Stimulated activated naive CD8-positive, alpha-beta T cell treated with anti-CD3 and anti-CD28 coated beads, Interleukin-15, amount 100 ng/mL, for 72 hours (primary cell): Measurements from ENCODE around the gene MAB21L4.
A peak's percentile ranks its signal among the peaks of the same experiment; 100 is the strongest.

ENCODE experiments used
- ATAC-seq: fragments of 150-1000 bp; cut with Tn5 transposase; 2 replicates; pipeline ENCODE4 v1.10.0; 2021; ENCODE audit warnings: mild to moderate bottlenecking, moderate library complexity
- DNase-seq, 2 donors: peaks; one replicate each; pipeline ENCODE4 v3.0.0; 2021 to 2022
- H3K27ac Mint-ChIP-seq, 2 donors: one replicate each; pipeline ENCODE4 v1.8.0; 2022; ENCODE audit warnings: mild to moderate bottlenecking in 2 of 2, mixed read lengths in 2 of 2, moderate library complexity in 2 of 2
- H3K27me3 Mint-ChIP-seq: one replicate; pipeline ENCODE4 v1.8.0; 2022; ENCODE audit warnings: mixed read lengths
- H3K4me1 Mint-ChIP-seq: one replicate; pipeline ENCODE4 v1.8.0; 2022; ENCODE audit warnings: mild to moderate bottlenecking, mixed read lengths
- H3K4me3 Mint-ChIP-seq, 2 donors: one replicate each; pipeline ENCODE4 v1.8.0; 2022; ENCODE audit warnings: mild to moderate bottlenecking in 2 of 2, mixed read lengths in 2 of 2, moderate library complexity in 1 of 2
- H3K9me3 Mint-ChIP-seq, 2 donors: one replicate each; pipeline ENCODE4 v1.8.0; 2022; ENCODE audit warnings: mixed read lengths in 2 of 2

The MAB21L4 gene

DNA sequence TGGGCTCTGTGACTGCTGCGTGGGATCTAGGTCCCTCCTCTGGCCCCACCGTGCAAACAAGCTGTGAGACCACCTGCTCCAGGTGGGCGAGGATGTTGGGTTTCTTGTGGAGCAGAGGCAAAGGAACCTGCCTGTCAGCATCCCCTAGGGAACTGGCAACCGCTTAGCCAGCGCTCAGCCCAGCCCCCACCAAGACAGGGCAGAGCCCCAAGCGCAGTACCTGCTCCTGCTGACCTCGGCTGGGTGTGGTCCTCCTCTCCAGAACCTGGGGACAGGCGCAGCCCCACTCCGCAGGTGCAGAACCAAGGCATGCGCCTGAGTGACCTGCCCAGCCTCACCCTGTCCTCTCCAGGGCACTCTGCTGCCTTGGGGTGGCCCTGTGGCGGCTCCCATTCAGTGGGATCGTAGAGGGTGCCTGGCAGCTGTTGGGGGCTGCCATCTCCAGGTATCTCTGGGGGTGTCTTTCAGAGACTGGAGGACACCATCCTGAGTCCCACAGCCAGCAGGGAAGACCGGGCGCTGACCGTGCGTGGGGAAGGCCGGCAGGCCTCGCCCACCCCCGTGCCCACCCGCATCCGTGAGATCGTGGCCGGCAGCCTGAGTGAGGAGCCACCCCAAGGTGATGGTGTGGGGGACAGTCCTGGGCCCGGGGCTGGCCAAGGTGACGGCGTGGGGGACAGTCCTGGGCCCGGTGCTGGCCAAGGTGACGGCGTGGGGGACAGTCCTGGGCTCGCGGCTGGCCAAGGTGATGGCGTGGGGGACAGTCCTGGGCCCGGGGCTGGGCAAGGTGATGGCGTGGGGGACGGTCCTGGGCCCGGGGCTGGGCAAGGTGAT is 22.5 kb upstream of the MAB21L4 start:
- Mint-ChIP-seq H3K27me3 (peaks cover 39% of the 10 kb centered on the region), H3K4me3 (no peak overlapping the region), H3K4me1 (peaks cover 5% of the 10 kb centered on the region), H3K27ac (peak overlapping the region in 1 of 2 donors; percentile 34), H3K9me3 (no peaks in the 10 kb centered on the region)
- DNase-seq = no peak
- ATAC-seq = no peak

DNA sequence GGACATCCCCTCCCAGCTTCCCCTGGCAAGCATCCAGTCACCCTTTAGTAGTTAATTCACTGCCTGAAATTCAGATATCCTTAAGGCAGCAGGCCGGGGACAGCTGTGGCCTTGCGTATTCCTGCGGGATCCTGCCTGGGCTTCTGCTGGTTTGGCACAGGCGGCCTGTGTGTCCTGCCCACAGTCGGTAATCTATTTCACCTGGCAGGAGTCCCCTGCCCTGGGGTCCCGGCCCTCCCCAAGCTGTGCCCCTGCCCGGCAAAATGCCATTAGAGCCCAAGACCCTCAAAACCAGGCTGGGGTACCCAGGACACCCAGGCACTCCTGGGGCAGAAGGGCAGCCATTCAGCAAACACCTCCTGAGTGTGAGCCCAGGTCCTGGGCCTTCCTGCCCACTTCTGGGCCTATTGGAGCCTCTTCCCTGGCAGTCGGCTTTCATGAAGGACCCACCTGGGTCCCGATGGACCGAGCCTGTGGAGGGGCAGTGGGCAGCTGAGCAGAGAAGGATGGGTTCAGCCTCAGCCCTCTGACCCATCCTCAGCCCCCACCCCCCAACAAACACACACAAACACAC is 21.8 kb upstream of the MAB21L4 start:
- H3K27me3 Mint-ChIP-seq = peaks cover 46% of the 10 kb centered on the region
- DNase-seq = no peak

DNA sequence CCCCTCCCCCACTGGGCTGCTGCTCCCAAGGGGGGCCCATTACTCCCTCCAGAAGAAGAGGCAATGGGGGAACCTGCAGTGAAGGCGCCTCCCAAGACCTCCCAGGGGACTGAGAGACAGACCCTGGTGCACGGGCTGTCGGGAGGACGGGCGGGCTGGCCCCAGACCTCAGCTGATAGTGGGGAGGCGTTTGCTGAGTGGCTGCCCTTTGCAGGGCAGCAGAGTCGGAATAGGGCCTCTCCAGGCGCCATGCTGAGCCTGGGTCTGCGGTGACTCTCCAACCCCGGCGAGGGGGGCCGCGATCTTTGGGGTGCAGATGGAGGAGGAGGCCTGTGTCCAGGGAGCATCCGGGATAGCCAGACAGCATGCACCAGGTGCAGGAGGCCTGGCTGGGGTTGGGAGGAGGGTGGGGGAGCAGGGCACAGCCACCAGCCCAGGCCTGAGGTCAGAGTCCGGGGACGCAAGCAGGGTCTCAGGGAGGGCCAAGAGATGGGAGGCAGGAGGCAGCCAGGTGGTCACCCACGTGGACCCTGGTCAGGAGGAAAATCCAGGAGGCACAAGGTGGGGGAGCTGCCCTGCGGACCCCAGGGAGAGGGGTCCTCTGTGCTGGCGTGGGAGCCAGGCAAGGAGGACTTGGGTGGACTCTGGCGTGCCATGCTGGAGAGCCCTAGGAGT is 21.2 kb upstream of the MAB21L4 start:
- DNase-seq = no peak
- no peak for ATAC-seq
- no peaks in the 10 kb centered on the region for H3K9me3 Mint-ChIP-seq
- H3K27ac Mint-ChIP-seq = no peak overlapping the region
- peaks cover 52% of the 10 kb centered on the region for H3K27me3 Mint-ChIP-seq
- H3K4me3 Mint-ChIP-seq = no peak overlapping the region
- peaks cover 5% of the 10 kb centered on the region for H3K4me1 Mint-ChIP-seq

More for the DNA sequence above, 21.8 kb upstream of the MAB21L4 start:
- Mint-ChIP-seq H3K4me3 (no peak overlapping the region), H3K9me3 (no peaks in the 10 kb centered on the region), H3K27ac (no peak overlapping the region), H3K4me1 (peaks cover 5% of the 10 kb centered on the region)
- ATAC-seq = no peak

DNA sequence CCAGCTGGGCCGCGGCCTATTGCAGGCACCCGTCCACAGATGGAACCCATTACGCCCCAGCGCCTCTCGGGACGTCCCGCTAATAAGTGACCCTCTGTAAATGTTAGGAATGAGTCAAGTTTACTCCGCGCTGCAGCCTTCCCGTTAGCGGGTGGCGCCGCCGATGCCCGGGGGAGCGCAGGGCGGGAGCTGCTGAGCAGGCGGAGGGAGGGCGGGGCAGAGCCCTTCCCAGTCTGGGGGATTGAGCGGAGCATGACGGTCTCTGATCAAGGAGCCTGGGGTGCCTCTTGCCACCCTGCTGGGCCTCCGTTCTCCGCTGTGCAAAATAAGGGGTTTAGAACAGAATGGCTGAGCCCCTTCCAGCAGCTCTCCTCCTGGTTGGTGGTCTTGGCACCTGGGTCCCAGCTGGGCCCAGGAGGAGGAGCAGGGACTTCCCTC is 20.6 kb upstream of the MAB21L4 start:
- Mint-ChIP-seq H3K27me3 (peaks cover 58% of the 10 kb centered on the region), H3K27ac (no peak overlapping the region), H3K9me3 (no peaks in the 10 kb centered on the region), H3K4me1 (peaks cover 5% of the 10 kb centered on the region), H3K4me3 (no peak overlapping the region)
- DNase-seq (no peak), ATAC-seq (no peak)

DNA sequence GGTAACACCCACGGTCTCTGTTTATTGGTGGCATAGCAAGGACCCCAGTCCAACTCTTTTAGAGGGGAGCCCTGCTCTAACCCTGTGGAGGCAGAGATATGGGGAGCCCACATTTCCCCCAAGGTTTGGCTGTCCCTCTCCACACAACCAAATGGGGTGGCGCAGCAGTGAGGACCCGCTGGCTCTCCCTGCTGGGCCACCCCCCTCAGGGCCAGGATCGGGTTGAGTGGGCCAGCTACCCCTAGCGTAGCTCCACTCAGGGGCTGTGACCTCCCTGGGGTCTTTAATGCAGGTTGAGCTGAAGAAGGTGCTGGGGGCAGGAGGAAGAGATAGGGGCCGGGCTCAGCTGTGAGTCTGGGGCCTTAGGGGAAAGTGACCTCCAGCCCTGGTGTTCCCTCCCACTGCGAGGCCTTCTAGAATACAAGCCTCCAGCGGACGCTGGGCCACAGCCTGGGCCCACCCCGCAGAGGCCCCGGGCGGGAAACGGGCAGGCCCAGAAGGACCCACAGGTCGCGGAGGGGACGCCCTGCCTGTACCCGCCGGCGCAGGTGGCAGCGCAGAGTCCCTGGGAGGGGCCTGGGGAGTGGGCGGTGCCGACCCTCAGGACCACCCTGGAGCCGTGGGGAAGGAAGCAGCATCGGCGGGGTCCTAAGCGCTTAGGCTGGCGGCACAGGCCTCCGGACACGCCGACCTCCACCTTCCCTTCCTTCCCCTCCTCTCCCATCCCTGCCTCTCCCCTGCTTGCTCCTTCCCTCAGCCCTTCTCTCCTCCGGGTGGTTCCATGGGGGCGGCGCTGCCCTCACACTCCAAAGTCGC is 19.8 kb upstream of the MAB21L4 start:
- Mint-ChIP-seq H3K4me3 (no peak overlapping the region), H3K4me1 (peaks cover 5% of the 10 kb centered on the region), H3K9me3 (no peaks in the 10 kb centered on the region), H3K27me3 (peaks cover 61% of the 10 kb centered on the region), H3K27ac (no peak overlapping the region)
- no peak for DNase-seq
- ATAC-seq = peak; percentile 21

DNA sequence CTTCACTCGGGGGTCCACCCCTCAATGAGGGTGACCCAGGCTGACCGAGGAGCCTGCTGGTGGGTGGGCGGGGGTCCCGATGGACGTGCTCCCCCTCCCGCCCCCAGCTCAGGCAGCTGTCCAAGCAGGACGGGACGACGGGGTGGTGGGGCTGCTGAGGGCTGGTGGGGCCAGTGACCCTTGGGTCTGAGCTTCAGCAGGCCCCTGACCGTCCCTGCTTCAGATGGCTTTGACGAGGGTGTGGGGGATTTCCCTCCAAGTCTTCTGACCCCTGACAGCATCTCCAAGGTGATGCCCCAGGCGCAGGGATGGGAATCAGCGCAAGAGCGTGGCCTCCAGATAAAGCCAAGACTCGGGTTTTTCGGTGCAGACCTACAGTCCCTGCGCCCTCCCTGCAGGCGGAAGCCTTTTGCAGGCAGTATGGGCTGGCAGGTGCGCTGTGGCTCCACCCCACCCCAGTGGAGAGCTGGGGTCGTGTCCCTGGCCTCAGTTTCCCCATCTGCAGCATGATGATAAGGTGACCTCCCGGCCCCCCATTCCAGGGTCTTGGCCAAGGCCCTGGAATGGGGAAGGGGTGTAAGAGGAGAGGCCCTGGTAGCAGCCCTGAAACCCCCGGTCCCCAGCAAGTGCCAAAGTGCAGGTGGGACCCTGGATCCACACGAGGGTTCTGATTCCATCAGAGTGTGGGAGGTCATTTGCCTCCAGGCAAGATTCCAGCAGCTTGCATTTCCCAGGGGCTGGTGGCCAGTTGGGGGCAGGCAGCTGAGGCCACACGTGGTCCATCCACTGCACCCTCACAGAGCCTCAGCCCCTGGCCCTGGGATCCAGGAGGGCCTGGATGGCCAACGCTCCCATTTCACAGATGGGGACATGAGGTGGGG is 18.9 kb upstream of the MAB21L4 start:
- H3K4me3 Mint-ChIP-seq = no peak overlapping the region
- peaks cover 5% of the 10 kb centered on the region for H3K4me1 Mint-ChIP-seq
- H3K27me3 Mint-ChIP-seq = peaks cover 61% of the 10 kb centered on the region

DNA sequence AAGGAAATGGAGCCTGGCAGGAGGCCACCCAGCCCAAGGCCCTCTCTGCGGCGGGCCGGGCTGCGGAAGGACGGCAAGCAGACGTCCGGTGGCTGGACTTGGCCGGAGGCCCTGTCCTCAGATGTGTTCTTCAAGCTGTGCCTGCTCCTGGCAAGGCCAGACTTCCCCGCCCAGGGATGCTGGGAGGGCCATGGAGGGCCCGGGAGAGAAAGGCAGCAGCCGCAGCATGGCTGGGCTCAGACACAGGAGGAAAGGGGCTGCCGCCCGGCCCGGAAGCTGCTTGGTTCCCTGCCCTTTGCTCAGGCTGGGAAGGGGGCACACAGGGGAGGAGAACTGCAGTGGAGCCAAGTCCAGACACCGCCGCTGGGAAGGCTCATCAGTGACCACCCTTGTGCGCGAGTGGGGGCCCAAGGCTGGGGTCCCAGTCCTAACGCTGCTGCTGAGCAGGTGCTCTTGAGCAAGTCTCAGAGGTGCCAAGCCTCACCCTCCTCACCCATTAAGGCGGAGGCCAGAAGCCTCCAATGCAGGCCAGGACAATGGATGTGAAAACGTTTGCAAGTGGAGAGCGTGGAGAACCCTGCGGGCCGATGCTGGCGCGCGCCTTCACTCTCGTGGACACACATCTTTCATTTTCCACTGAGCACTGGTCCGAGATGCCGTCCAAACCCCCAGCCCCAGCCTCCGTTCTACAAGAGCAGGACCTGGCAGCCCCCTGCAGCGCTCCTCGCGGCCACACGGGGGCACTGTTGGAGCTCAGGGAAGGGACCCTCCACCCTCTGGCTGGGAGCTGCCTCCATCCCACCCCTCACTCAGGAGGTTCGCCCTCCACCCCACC is 18.1 kb upstream of the MAB21L4 start:
- Mint-ChIP-seq H3K27ac (no peak overlapping the region), H3K4me1 (peaks cover 5% of the 10 kb centered on the region), H3K4me3 (no peak overlapping the region), H3K27me3 (peaks cover 61% of the 10 kb centered on the region), H3K9me3 (no peaks in the 10 kb centered on the region)
- DNase-seq (peak; percentile 66 to 67), ATAC-seq (peak; percentile 63)

More for the DNA sequence above, 18.9 kb upstream of the MAB21L4 start:
- H3K27ac Mint-ChIP-seq = no peak overlapping the region
- ATAC-seq = no peak
- no peaks in the 10 kb centered on the region for H3K9me3 Mint-ChIP-seq
- no peak for DNase-seq

DNA sequence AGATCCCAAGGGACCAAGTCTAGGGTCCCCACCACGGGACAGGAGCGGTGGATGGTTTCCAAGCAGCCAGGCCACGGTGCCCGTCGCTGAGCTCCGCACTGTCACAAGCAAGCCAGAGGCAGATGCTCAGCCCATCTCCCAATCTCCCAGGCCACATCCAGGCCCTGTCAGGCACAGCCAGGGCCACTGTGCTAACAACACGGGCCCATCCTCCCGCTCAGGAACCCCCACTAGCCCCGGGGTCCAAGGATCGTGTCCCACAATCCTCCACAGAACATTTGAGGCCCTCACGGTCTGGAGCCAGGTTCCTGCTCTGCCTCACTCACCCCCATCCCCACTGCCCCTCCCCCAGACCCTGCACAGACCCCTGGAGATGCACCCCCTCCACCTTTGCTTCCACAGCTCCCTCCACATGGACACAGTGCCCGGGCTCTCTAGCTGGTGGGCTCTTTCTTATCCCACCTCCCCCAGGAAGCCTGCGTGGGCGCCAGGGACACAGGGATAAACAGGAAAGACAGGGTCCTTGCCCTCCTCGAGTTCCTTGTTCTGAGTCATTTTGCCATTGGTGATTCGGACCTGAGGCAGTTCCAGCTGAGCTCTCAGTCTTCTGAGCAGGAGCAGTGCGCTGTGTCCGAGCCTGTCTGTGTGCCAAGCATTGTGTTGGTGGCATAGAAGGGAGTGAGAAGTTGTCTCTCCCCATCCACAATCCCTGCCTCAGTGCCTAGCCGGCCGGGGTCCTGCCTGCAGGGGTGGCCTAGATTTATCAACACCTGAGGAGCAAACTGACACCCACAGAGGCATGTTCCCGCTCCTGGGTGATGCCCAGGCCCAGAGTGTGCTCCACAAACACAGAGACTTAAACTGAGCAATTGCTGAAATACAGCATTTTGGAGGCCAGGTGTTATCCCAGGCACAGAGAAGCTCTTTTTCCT is 17.2 kb upstream of the MAB21L4 start:
- H3K4me1 Mint-ChIP-seq = peaks cover 5% of the 10 kb centered on the region
- ATAC-seq = no peak
- no peak overlapping the region for H3K27ac Mint-ChIP-seq

DNA sequence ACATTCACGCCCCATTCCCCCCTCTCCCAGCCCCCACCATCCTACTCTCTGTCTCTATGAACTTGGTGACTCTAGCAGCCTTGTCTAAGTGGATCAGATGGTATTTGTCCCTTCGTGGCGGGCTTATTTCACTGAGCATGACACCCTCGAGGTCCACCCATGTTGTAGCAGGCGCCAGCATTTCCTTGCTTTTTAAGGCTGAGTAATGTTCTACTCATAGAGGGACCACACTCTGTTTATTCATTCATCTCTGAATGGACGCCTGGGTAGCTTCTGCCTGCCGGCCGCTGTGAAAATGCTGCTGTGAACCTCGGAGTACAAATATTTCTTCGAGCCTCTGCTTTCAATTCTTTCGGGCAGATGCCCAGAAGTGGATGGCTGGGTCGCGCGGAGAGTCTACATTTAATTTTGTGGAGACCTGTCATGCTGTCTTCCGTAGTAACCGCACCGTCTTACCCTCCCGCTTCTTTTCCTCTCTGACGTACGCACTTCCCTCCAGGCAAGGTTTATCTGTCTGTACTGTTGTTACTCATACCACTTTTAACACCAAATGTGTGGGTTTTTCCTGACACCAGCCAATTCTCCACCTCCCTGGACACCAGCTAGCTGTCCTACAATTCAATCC is 15.8 kb upstream of the MAB21L4 start:
- no peak overlapping the region for H3K4me3 Mint-ChIP-seq
- H3K27ac Mint-ChIP-seq = peak overlapping the region in 1 of 2 donors; percentile 71
- peaks cover 5% of the 10 kb centered on the region for H3K4me1 Mint-ChIP-seq
- H3K9me3 Mint-ChIP-seq = no peaks in the 10 kb centered on the region
- DNase-seq (no peak), ATAC-seq (no peak)
- H3K27me3 Mint-ChIP-seq = peaks cover 58% of the 10 kb centered on the region

More for the DNA sequence above, 17.2 kb upstream of the MAB21L4 start:
- Mint-ChIP-seq H3K4me3 (no peak overlapping the region), H3K9me3 (no peaks in the 10 kb centered on the region), H3K27me3 (peaks cover 61% of the 10 kb centered on the region)
- no peak for DNase-seq

DNA sequence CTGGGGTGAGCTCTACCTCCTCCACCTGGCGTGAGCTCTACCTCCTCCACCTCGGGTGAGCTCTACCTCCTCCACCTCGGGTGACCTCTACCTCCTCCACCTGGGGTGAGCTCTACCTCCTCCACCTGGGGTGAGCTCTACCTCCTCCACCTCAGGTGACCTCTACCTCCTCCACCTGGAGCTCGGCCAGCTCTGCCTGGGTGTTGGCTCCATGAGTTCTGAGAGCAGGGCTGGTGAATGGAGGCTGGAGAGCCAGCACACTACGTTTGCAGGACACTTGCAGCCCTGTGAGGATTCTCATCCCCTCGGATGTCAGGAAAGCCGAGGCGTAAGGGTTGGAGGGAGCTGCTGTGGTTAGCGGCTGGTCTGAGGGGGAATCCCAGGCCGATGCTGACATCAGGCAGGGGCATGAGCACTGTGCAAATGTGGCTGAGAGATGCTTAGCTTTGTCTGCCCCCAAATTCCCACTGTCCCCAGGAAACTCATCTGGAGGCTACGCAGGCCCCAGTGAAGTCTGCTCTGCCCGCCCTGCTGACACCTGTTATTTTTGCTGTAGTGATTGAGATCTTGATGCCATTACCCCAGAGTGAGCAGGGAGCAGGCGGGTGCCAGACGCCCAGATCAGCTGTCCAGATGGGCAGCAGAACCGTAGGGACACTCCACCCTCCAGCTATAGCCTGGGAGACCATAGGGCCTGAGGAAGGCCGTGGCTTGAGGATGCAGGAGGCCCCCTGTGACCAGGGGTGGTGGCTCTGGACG is 13.4 kb upstream of the MAB21L4 start:
- DNase-seq (no peak), ATAC-seq (no peak)
- Mint-ChIP-seq H3K4me3 (no peak overlapping the region), H3K27ac (no peak overlapping the region), H3K27me3 (peaks cover 40% of the 10 kb centered on the region), H3K4me1 (no peaks in the 10 kb centered on the region), H3K9me3 (no peaks in the 10 kb centered on the region)

DNA sequence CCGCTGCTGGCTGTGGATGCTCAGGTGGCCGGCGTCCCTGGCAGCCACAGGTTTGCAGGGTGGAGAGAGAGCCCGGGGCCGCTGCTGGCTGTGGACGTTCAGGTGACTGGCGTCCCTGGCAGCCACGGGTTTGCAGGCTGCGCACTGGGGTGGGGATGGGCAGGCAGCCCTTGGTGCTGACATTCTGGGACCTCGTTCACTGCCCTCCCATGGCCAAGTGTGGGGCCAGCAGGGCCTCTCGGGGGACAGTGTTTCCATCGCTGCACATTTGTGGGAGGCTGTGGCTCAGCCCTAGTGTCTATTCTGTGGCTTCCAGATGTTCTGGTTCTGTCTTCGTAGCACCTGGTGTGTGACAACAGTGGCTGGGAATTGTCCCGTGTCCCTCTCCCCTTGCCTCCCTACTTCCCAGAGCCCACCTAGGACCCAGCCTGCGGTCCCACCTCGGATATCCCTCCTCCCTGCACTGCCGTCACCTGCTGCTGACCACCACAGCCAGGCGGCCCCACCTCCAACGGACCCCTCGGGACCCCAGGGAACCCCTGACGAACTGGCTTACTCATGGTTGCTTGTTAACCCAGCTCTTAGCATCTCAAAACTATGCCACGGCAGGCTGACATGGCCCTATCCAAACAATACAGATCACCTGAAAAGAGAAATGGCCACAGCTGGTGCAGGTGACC is 11.1 kb upstream of the MAB21L4 start:
- H3K4me3 Mint-ChIP-seq = no peak overlapping the region
- no peaks in the 10 kb centered on the region for H3K4me1 Mint-ChIP-seq
- DNase-seq (no peak), ATAC-seq (no peak)
- H3K9me3 Mint-ChIP-seq = no peaks in the 10 kb centered on the region
- H3K27ac Mint-ChIP-seq = no peak overlapping the region
- H3K27me3 Mint-ChIP-seq = peaks cover 24% of the 10 kb centered on the region
